K562 (cell line): Measurements from ENCODE around the gene DNAH8.

Source experiments
- CBFB ChIP-seq: sonication (generic); formaldehyde crosslinking; IDR thresholded peaks from 2 replicates; pipeline ENCODE4 v1.4.0; 2020; ENCODE audit warnings: mild to moderate bottlenecking, missing genetic modification reagents
- CHD4 ChIP-seq: fragments of 200-600 bp; sonication (generic); IDR thresholded peaks from 3 replicates; pipeline ENCODE4 v1.6.1; 2012; ENCODE audit warnings: low read depth, mild to moderate bottlenecking, mixed read lengths, low read length, inconsistent platforms; ENCODE audit not compliant: insufficient read depth, insufficient replicate concordance, poor library complexity, severe bottlenecking
- DNMT1 ChIP-seq: fragments of 450-650 bp; IDR thresholded peaks from 2 replicates; pipeline ENCODE4 v1.6.1; 2016; ENCODE audit warnings: antibody characterized with exemption, mild to moderate bottlenecking
- NFYB ChIP-seq: IDR thresholded peaks from 2 replicates; pipeline ENCODE4 v1.6.1; 2011; ENCODE audit warnings: mild to moderate bottlenecking, moderate library complexity; ENCODE audit not compliant: insufficient read length; ENCODE audit errors: extremely low read depth
- NR2C2 ChIP-seq, 2 experiments: fragments of 200-800 bp in 1 of 2; sonication (Bioruptor generic) in 1 of 2; sonication (generic) in 1 of 2; formaldehyde crosslinking in 1 of 2; IDR thresholded peaks; 2 replicates each; pipeline versions ENCODE4 v1.6.1 to v1.8.0; 2016 to 2022; ENCODE audit warnings: mild to moderate bottlenecking in 1 of 2, missing compliant biosample characterization in 1 of 2, missing genetic modification characterization in 1 of 2, missing genetic modification reagents in 1 of 2
- POLR2A ChIP-seq: fragments of 450-650 bp; conservative IDR thresholded peaks from 2 replicates; pipeline ENCODE4 v1.6.1; 2016
- SREBF1 ChIP-seq: fragments of 150-350 bp; IDR thresholded peaks from 2 replicates; pipeline ENCODE4 v1.6.1; 2014; ENCODE audit warnings: antibody characterized with exemption, low read depth, low read length, borderline replicate concordance
- ZBED1 ChIP-seq: IDR thresholded peaks from 2 replicates; pipeline ENCODE4 v1.6.1; 2014
- TF ChIP-seq, protein P1 (sequence below): fragments of 250-450 bp; sonication (Bioruptor Pico); IDR thresholded peaks from 2 replicates; pipeline ENCODE4 v1.4.0; 2020; ENCODE audit warnings: mild to moderate bottlenecking
- TF ChIP-seq, protein P2 (sequence below): sonication (generic); formaldehyde crosslinking; IDR thresholded peaks from 2 replicates; pipeline ENCODE4 v1.8.1; 2022; ENCODE audit warnings: missing genetic modification reagents
- TF ChIP-seq, protein P3 (sequence below): fragments of 450-650 bp; IDR thresholded peaks from 2 replicates; pipeline ENCODE4 v1.6.1; 2018; ENCODE audit not compliant: partially characterized antibody
- TF ChIP-seq, protein P4 (sequence below): fragments of 250-450 bp; sonication (Bioruptor Pico); IDR thresholded peaks from 2 replicates; pipeline ENCODE4 v1.5.0; 2020; ENCODE audit warnings: mild to moderate bottlenecking, borderline replicate concordance
- TF ChIP-seq, protein P5 (sequence below): fragments of 450-650 bp; formaldehyde crosslinking; IDR thresholded peaks from 2 replicates; pipeline ENCODE4 v1.4.0; 2020; ENCODE audit warnings: mild to moderate bottlenecking, moderate library complexity

DNA sequence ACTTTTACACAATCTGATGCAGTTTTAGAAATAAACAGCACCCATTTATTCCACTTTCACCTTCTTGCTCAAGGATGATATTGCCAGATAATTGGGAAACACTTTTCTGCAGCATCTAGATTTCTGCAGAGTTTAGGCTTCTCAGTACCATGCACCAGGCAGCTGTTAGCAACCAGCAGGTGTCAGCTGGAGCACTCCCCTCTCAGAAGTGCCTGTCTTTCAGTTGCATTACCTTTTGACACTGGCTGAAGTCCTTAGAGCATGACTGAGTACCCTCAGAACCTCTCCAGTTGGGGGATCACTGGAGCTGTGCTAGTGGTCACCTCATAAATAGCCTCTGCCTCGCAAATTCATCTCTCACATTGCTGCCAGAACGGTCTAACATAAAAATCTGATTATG, 91.2 kb downstream of the DNAH8 start:
- TF ChIP-seq DNMT1 = no peak
- TF ChIP-seq CHD4 = no peak
- no peak for TF ChIP-seq SREBF1
- TF ChIP-seq, protein P1, sequence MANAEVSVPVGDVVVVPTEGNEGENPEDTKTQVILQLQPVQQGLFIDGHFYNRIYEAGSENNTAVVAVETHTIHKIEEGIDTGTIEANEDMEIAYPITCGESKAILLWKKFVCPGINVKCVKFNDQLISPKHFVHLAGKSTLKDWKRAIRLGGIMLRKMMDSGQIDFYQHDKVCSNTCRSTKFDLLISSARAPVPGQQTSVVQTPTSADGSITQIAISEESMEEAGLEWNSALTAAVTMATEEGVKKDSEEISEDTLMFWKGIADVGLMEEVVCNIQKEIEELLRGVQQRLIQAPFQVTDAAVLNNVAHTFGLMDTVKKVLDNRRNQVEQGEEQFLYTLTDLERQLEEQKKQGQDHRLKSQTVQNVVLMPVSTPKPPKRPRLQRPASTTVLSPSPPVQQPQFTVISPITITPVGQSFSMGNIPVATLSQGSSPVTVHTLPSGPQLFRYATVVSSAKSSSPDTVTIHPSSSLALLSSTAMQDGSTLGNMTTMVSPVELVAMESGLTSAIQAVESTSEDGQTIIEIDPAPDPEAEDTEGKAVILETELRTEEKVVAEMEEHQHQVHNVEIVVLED (CRISPR knock-in tag) = no peak
- no peak for TF ChIP-seq POLR2A
- TF ChIP-seq, protein P2, sequence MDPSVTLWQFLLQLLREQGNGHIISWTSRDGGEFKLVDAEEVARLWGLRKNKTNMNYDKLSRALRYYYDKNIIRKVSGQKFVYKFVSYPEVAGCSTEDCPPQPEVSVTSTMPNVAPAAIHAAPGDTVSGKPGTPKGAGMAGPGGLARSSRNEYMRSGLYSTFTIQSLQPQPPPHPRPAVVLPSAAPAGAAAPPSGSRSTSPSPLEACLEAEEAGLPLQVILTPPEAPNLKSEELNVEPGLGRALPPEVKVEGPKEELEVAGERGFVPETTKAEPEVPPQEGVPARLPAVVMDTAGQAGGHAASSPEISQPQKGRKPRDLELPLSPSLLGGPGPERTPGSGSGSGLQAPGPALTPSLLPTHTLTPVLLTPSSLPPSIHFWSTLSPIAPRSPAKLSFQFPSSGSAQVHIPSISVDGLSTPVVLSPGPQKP (CRISPR knock-in tag) = no peak
- TF ChIP-seq, protein P3, sequence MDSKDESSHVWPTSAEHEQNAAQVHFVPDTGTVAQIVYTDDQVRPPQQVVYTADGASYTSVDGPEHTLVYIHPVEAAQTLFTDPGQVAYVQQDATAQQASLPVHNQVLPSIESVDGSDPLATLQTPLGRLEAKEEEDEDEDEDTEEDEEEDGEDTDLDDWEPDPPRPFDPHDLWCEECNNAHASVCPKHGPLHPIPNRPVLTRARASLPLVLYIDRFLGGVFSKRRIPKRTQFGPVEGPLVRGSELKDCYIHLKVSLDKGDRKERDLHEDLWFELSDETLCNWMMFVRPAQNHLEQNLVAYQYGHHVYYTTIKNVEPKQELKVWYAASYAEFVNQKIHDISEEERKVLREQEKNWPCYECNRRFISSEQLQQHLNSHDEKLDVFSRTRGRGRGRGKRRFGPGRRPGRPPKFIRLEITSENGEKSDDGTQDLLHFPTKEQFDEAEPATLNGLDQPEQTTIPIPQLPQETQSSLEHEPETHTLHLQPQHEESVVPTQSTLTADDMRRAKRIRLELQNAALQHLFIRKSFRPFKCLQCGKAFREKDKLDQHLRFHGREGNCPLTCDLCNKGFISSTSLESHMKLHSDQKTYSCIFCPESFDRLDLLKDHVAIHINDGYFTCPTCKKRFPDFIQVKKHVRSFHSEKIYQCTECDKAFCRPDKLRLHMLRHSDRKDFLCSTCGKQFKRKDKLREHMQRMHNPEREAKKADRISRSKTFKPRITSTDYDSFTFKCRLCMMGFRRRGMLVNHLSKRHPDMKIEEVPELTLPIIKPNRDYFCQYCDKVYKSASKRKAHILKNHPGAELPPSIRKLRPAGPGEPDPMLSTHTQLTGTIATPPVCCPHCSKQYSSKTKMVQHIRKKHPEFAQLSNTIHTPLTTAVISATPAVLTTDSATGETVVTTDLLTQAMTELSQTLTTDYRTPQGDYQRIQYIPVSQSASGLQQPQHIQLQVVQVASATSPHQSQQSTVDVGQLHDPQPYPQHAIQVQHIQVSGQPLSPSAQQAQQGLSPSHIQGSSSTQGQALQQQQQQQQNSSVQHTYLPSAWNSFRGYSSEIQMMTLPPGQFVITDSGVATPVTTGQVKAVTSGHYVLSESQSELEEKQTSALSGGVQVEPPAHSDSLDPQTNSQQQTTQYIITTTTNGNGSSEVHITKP = no peak
- TF ChIP-seq CBFB (CRISPR knock-in tag) = no peak
- TF ChIP-seq, protein P4, sequence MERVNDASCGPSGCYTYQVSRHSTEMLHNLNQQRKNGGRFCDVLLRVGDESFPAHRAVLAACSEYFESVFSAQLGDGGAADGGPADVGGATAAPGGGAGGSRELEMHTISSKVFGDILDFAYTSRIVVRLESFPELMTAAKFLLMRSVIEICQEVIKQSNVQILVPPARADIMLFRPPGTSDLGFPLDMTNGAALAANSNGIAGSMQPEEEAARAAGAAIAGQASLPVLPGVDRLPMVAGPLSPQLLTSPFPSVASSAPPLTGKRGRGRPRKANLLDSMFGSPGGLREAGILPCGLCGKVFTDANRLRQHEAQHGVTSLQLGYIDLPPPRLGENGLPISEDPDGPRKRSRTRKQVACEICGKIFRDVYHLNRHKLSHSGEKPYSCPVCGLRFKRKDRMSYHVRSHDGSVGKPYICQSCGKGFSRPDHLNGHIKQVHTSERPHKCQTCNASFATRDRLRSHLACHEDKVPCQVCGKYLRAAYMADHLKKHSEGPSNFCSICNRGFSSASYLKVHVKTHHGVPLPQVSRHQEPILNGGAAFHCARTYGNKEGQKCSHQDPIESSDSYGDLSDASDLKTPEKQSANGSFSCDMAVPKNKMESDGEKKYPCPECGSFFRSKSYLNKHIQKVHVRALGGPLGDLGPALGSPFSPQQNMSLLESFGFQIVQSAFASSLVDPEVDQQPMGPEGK = no peak
- TF ChIP-seq NR2C2 (CRISPR knock-in tag; IDR thresholded peaks at IDR 0.05) = no peak
- TF ChIP-seq NR2C2 (tag; IDR thresholded peaks at IDR 0.05) = no peak
- TF ChIP-seq ZBED1 = no peak
- TF ChIP-seq, protein P5, sequence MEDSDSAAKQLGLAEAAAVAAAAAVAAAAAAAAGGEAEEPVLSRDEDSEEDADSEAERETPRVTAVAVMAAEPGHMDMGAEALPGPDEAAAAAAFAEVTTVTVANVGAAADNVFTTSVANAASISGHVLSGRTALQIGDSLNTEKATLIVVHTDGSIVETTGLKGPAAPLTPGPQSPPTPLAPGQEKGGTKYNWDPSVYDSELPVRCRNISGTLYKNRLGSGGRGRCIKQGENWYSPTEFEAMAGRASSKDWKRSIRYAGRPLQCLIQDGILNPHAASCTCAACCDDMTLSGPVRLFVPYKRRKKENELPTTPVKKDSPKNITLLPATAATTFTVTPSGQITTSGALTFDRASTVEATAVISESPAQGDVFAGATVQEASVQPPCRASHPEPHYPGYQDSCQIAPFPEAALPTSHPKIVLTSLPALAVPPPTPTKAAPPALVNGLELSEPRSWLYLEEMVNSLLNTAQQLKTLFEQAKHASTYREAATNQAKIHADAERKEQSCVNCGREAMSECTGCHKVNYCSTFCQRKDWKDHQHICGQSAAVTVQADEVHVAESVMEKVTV (CRISPR knock-in tag) = no peak
- TF ChIP-seq NFYB = no peak
